HUES64 (cell line): ENCODE data around the gene RASGEF1B.

Experiments
- H3K27ac ChIP-seq: 2 replicates; pipeline ENCODE4 v1.7.0; 2013; ENCODE audit warnings: low read depth, low read length, inconsistent platforms
- H3K27me3 ChIP-seq: 2 replicates; pipeline ENCODE4 v1.6.1; 2013; ENCODE audit warnings: mild to moderate bottlenecking, low read length; ENCODE audit not compliant: insufficient read depth
- H3K36me3 ChIP-seq: 2 replicates; pipeline ENCODE4 v1.6.1; 2013; ENCODE audit warnings: mild to moderate bottlenecking, low read length; ENCODE audit not compliant: insufficient read depth
- H3K4me1 ChIP-seq: 2 replicates; pipeline ENCODE4 v1.6.1; 2013; ENCODE audit warnings: mild to moderate bottlenecking, low read length, moderate library complexity; ENCODE audit not compliant: insufficient read depth
- H3K4me3 ChIP-seq: 2 replicates; pipeline ENCODE4 v1.5.1; 2013; ENCODE audit warnings: mild to moderate bottlenecking, low read length, moderate library complexity
- H3K9ac ChIP-seq: 2 replicates; pipeline ENCODE4 v1.6.1; 2013; ENCODE audit warnings: mild to moderate bottlenecking, low read depth, low read length
- H3K9me3 ChIP-seq: 2 replicates; pipeline ENCODE4 v1.6.1; 2013; ENCODE audit warnings: low read depth, low read length; ENCODE audit not compliant: insufficient read depth
- WGBS: fragments of 150-250, 120-280 bp; methylation state at CpG from one replicate; pipeline ENCODE4 v1.1.7; 2013; ENCODE audit warnings: missing lambda C conversion rate; 5-methylcytosine and 5-hydroxymethylcytosine counted together

RASGEF1B gene

DNA sequence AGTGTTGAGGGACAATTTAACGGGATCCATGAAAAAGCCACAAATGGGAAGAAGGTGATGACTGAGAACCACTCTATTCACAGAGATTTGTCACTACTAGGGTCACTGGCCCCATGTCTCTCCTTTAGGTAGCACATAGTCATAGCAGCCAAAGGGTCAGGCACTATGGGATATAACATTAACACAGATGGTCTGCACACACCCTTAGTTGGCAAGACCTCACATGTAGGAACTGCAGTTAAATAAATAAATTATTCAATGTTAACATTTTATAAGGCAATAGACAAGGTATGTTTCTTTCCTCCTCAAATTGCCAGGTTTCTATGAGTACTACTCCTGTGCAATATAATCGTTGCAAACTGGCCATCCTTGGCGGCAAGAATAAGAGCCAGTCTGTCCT is 10.9 kb downstream of the RASGEF1B start:
- Histone ChIP-seq H3K36me3 (no peaks in the 10 kb centered on the region), H3K27me3 (no peaks in the 10 kb centered on the region), H3K9ac (no peak overlapping the region), H3K27ac (no peak overlapping the region), H3K4me1 (peaks cover 17% of the 10 kb centered on the region), H3K9me3 (no peaks in the 10 kb centered on the region), H3K4me3 (no peak overlapping the region)
- WGBS = 94% methylated on average over 3 of the region's 3 CpGs

DNA sequence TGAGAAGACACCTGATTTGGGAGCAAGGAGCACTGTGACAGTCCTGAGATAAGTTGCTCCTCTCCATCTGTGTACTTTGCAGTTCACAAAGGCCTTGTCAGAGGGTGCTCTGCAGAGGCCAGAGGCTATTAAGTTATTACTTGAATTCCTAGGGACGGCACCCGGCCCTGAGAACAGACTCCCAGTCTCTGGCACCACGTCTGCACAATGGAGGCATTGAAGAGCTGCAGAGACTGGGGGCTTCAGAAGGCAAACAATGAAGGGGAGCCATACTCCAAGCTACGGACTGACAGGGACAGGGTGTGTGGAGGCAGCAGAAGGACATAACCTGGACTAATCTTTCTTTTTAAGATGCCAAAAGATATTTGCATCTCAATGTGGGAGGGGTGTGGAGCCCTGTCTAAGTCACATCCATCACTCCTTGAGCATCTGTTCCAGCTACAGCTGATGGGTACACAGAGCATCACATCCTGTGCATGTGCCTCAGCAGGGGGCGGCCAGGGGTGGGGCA is 11.5 kb downstream of the RASGEF1B start:
- WGBS = 87% methylated on average over 4 of the region's 5 CpGs
- Histone ChIP-seq H3K27me3 (no peaks in the 10 kb centered on the region), H3K9ac (no peak overlapping the region)

GRCh38 chr4:81459228-81459627 is 12.5 kb downstream of the RASGEF1B start:
- Histone ChIP-seq H3K36me3 (no peaks in the 10 kb centered on the region), H3K4me3 (no peak overlapping the region), H3K4me1 (peaks cover 5% of the 10 kb centered on the region; the same call in 1 of the 2 replicates), H3K27me3 (no peaks in the 10 kb centered on the region), H3K9me3 (no peaks in the 10 kb centered on the region), H3K9ac (no peak overlapping the region), H3K27ac (no peak overlapping the region)
- 96% methylated on average over 2 of the region's 2 CpGs for WGBS

More for the DNA sequence above, 11.5 kb downstream of the RASGEF1B start:
- Histone ChIP-seq H3K4me1 (peaks cover 11% of the 10 kb centered on the region), H3K4me3 (no peak overlapping the region), H3K9me3 (no peaks in the 10 kb centered on the region), H3K36me3 (no peaks in the 10 kb centered on the region), H3K27ac (no peak overlapping the region)

DNA sequence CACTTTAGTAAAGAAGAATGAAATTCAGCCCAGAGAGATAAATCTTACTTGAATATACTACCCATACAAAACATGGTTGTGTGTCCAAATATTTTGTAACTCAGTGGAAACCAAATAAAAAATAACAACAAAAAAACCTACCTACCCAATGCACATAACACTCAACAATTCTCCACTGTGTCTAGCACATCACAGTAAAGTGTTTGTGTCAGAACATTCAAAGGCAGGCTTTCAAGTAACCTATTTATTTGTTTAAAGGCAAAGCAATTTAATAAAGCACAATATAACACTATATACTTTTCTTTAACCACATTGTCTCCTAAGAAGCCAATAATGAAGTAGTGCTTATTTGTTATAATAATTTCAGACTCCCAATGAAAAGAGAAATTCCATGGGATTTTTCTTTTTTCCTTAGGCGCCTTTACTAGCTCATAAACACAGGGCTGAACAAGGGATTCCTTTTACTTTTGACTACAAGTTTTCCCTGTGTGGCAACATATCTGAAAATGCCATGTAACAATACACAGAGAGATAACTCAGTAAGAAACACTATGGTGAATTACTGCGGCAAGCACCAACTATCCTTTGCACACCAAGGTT is 13.7 kb downstream of the RASGEF1B start:
- H3K4me3 ChIP-seq = no peak overlapping the region
- H3K36me3 ChIP-seq = no peaks in the 10 kb centered on the region
- H3K27me3 ChIP-seq = no peaks in the 10 kb centered on the region
- no peaks in the 10 kb centered on the region for H3K9me3 ChIP-seq
- H3K27ac ChIP-seq = no peak overlapping the region
- no peak overlapping the region for H3K9ac ChIP-seq
- H3K4me1 ChIP-seq = peaks cover 7% of the 10 kb centered on the region
- 94% methylated on average over 1 of the region's 2 CpGs for WGBS

GRCh38 chr4:81457345-81457744 is 14.4 kb downstream of the RASGEF1B start:
- peaks cover 14% of the 10 kb centered on the region for H3K4me1 ChIP-seq
- WGBS = 100% methylated on average over 3 of the region's 3 CpGs
- H3K27ac ChIP-seq = no peak overlapping the region
- no peaks in the 10 kb centered on the region for H3K9me3 ChIP-seq
- no peaks in the 10 kb centered on the region for H3K27me3 ChIP-seq
- no peak overlapping the region for H3K4me3 ChIP-seq
- H3K36me3 ChIP-seq = no peaks in the 10 kb centered on the region
- H3K9ac ChIP-seq = no peak overlapping the region

DNA sequence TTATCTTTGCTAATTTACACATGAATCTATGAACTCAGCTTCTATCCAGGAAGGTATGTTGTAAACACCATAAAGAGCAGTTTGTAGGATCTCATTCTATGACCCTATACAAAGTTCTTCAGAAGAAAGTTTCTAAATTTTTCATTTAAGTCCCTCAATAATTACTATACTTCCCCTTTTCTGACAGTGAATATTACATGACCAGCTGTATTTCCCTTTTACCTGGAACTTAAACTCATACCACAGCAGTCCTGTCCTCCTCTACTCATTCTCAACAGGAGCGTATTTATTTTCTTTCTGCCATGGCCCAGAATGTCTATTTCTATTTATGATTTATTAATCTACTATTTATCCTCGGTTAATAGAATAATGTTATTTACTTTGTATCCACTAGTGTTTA is 15.8 kb downstream of the RASGEF1B start:
- Histone ChIP-seq H3K4me3 (no peak overlapping the region), H3K27me3 (no peaks in the 10 kb centered on the region), H3K4me1 (peaks cover 14% of the 10 kb centered on the region), H3K36me3 (no peaks in the 10 kb centered on the region), H3K9me3 (no peaks in the 10 kb centered on the region), H3K9ac (no peak overlapping the region), H3K27ac (no peak overlapping the region)
- WGBS = 80% methylated on average over 1 of the region's 2 CpGs

- no peaks in the 10 kb centered on the region for H3K27me3 ChIP-seq
- H3K36me3 ChIP-seq = no peaks in the 10 kb centered on the region
- no peak overlapping the region for H3K27ac ChIP-seq
- peaks cover 14% of the 10 kb centered on the region for H3K4me1 ChIP-seq
- no peak overlapping the region for H3K4me3 ChIP-seq
- no peak overlapping the region for H3K9ac ChIP-seq
- 86% methylated on average over 2 of the region's 2 CpGs for WGBS
- H3K9me3 ChIP-seq = no peaks in the 10 kb centered on the region
These were observed 16.8 kb downstream of the RASGEF1B start for GRCh38 chr4:81454948-81455347.

- peaks cover 14% of the 10 kb centered on the region for H3K4me1 ChIP-seq
- H3K27ac ChIP-seq = no peak overlapping the region
- H3K9ac ChIP-seq = no peak overlapping the region
- WGBS = 95% methylated on average over 5 of the region's 5 CpGs
- no peaks in the 10 kb centered on the region for H3K9me3 ChIP-seq
- no peaks in the 10 kb centered on the region for H3K36me3 ChIP-seq
- no peak overlapping the region for H3K4me3 ChIP-seq
- no peaks in the 10 kb centered on the region for H3K27me3 ChIP-seq
These were observed 17.2 kb downstream of the RASGEF1B start for GRCh38 chr4:81454499-81454898.

- no peak overlapping the region for H3K4me3 ChIP-seq
- H3K27ac ChIP-seq = no peak overlapping the region
- peaks cover 14% of the 10 kb centered on the region for H3K4me1 ChIP-seq
- no peaks in the 10 kb centered on the region for H3K27me3 ChIP-seq
- H3K9me3 ChIP-seq = no peaks in the 10 kb centered on the region
- H3K9ac ChIP-seq = no peak overlapping the region
- H3K36me3 ChIP-seq = no peaks in the 10 kb centered on the region
- 66% methylated on average over 4 of the region's 4 CpGs for WGBS
These were observed 18.7 kb downstream of the RASGEF1B start for GRCh38 chr4:81453024-81453423.

- no peak overlapping the region for H3K27ac ChIP-seq
- no peak overlapping the region for H3K4me3 ChIP-seq
- H3K4me1 ChIP-seq = peaks cover 14% of the 10 kb centered on the region
- H3K9ac ChIP-seq = no peak overlapping the region
- H3K36me3 ChIP-seq = no peaks in the 10 kb centered on the region
- no peaks in the 10 kb centered on the region for H3K27me3 ChIP-seq
- no CpG with 5 or more reads among the region's 1 CpG for WGBS
- no peaks in the 10 kb centered on the region for H3K9me3 ChIP-seq
These were observed 19.2 kb downstream of the RASGEF1B start for GRCh38 chr4:81452452-81453006.

DNA sequence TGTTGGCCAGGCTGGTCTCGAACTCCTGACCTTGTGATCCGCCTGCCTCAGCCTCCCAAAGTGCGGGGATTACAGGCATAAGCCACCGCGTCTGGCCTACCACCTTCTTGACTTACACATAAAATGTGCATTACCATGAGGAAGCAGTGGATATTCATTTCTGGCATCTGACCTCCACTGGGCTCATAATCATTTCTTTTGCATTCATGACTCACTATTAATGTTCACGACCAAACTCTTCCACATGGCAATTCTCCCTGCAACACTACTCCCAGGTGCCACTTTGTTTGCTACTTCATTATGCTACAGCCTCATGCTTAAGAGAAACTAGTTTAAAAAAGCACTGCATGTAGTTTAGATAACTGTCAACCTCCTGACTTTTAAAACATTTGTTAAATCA is 22.7 kb downstream of the RASGEF1B start:
- H3K27ac ChIP-seq = no peak overlapping the region
- no peak overlapping the region for H3K4me3 ChIP-seq
- 93% methylated on average over 6 of the region's 6 CpGs for WGBS
- H3K27me3 ChIP-seq = no peaks in the 10 kb centered on the region
- no peaks in the 10 kb centered on the region for H3K9me3 ChIP-seq
- no peak overlapping the region for H3K9ac ChIP-seq
- peaks cover 21% of the 10 kb centered on the region for H3K4me1 ChIP-seq
- H3K36me3 ChIP-seq = peaks cover 8% of the 10 kb centered on the region; the same call in 1 of the 2 replicates
